GM12874 (cell line): ENCODE data around the gene ZSWIM4.
A peak's percentile ranks its signal among the peaks of the same experiment; 100 is the strongest.

Experiments
- CTCF ChIP-seq: IDR thresholded peaks from 2 replicates; pipeline ENCODE4 v1.5.1; 2011; ENCODE audit warnings: low read depth, mild to moderate bottlenecking, control low read depth, low read length, moderate library complexity; ENCODE audit not compliant: insufficient read depth

The ZSWIM4 gene

DNA sequence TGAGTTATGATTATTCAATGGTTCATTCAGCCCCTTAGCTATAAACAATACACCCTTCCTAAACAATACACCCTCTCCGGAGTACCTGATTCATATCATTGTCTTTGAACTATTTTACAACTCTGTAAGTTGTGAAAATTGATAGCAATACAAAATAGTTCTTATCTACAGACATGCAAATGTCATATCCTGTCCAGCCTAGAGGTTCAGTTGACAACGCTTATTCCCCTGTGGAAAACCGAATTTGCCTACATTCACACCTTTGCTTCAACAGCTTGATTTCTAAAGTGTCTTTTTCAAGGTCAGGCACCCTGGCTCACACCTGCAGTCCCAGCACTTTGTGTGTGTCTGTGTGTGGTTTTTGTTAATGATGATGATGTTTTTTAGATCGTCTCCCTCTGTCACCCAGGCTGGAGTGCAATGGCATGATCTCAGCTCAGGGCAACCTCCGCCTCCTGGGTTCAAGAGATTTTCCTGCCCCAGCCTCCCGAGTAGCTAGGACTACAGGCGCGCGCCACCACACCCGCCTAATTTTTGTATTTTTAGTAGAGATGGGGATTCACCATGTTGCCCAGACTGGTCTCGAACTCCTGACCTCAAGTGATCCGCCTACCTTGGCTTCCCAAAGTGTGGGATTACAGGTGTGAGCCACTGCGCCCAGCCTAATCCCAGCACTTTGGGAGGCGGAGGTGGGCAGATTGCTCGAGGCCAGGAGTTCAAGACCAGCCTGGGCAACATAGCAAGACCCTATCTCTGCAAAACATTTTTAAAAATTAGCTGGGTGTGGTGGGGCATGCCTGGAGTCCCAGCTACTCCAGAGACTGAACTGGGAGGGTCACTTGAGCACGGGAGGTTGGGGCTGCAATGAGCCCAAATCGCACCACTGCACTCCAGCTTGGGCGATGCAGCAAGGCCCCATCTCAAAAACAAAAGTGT lies 11.4 kb upstream of the ZSWIM4 start:
- no peak for TF ChIP-seq CTCF

DNA sequence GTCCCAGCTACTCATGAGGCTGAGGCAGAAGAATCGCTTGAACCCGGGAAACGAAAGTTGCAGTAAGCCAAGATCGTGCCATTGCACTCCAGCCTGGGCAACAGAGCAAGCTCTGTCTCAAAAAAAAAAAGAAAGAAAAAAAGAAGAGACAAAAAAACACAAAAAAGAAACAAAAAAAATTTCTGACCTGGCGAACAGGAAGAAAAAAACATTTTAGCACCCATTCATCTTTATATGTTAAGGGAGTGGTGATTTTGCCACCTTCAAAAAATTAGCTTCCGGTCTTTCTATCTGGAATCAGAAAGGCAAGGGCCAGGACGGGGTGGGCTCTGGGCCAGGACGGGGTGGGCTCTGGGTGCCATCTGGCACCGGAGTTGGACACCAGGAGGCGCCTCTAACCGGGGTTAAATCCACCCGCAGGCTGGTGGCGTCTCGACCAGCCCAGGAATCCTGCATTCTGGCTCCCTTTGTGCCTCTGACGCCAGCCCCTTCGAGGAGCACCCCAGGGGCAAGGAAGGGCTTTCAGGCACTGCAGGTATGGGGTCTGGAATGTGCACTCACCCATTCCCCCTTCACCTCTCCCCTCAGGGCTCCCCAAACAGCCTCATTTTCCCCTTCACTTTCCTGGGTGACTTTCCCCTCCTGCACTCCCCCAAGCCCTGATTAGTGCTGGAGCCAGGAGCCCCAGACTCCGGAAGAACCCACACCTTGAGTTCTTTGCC lies 10.4 kb upstream of the ZSWIM4 start:
- TF ChIP-seq CTCF = peak; percentile 74

- TF ChIP-seq CTCF = no peak
These were observed 6.3 kb upstream of the ZSWIM4 start for GRCh38 chr19:13788991-13789390.

GRCh38 chr19:13790354-13790753 lies 4.9 kb upstream of the ZSWIM4 start:
- TF ChIP-seq CTCF = no peak

DNA sequence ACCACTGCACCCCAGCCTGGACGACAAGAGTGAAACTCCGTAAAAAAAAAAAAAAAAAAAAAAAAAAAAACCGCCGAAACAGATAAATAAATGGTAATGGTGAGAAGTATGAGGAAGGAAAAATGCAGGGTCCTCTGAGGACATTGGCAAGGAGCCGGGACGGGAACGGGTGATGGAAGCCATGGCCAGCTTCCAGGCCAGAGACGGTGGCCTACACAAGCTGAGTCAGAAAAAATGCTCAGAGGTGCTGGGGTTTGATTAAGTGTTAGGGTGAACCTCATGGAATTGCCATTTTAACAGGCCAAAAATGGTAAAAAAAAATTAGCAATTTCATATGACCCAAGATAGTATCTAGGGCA lies 866 bp upstream of the ZSWIM4 start:
- no peak for TF ChIP-seq CTCF

DNA sequence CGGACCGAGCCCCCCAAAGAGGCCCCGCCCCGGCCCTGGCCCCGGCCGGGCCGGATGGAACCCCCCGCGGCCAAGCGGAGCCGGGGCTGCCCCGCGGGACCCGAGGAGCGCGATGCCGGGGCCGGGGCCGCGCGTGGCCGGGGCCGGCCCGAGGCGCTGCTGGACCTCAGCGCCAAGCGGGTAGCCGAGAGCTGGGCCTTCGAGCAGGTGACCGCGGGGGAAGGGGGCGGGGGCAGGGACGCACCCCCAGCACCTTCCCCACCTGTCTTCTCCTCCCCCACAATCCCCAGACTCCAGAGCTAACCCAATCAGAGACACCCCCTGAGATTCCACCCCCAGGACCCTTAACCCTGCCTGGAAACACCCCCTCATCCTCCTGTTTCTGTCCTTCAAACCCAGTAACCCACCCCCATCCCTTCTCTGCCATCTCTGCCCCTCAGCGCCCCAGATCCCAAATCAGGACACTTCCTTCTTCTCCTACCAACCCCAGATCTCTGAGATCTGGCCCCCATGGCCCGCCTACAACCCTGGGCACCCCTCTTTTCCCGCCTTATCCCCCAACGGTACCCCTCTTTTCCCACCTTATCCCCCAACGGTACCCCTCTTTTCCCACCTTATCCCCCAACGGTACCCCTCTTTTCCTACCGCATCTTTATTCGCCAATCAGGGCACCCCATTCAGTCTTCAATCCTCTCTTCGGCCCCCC lies 505 bp downstream of the ZSWIM4 start:
- TF ChIP-seq CTCF = no peak

DNA sequence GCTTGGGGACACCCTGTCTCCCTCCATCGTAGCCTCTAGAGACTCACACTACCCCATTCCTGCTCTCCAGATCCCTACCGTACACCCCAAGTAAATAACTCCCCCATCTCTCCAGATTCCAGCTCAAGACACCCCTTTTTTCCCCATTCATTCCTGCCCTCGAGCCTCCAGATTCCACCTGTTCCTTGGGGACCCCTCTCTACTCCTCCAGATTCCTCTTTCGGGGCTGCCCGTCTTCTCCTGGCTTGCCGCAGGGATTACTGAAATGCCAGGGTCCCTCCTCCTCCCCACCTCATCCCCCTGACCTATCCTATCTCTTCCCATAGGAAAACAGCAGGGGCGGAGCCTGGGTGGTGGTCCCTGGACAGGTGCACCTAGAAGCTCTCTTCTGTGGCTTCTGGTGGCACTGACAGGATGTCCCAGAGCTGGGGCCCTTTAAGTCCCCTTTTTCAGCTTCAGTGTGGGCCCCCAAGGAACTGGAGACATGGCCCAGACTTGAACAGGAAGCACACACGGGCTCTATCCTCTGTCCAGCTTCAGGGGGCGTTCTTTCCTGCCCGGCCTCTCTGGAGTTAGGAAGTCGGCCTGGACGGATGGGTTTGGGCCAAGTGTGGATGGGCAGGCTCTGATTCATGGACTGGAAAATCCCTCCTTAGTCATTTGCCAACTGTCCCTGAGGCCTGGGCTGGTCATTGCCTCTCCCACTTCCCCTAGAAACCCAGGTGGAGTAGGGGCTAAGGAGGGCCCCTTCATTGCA lies 1.2 kb downstream of the ZSWIM4 start:
- 0 out of 2 replicates have a peak, but pooled peaks have one; percentile 1 for TF ChIP-seq CTCF
